HG02938 (cell line): ENCODE measurements around the gene RPS10.
"Not testable (repeated sequence)": the region's sequence is repeated elsewhere in the genome, so short reads cannot be mapped to it uniquely, and the experiment has no call there.

ENCODE experiments used
- ATAC-seq: cut with Tn5 transposase; IDR thresholded peaks from one replicate; pipeline ENCODE4 v1.9.1; 2021; ENCODE audit warnings: mild to moderate bottlenecking, moderate library complexity; ENCODE audit not compliant: unreplicated experiment

The RPS10 gene

GRCh38 chr6:34451192-34451591 is 25.3 kb upstream of the RPS10 start:
- no peak for ATAC-seq

- ATAC-seq, result no peak
These were observed 22.0 kb upstream of the RPS10 start for GRCh38 chr6:34447910-34448309.

GRCh38 chr6:34447386-34447785 is 21.5 kb upstream of the RPS10 start:
- no peak for ATAC-seq

- no peak for ATAC-seq
These were observed 19.5 kb upstream of the RPS10 start for GRCh38 chr6:34445313-34445860.

- no peak for ATAC-seq
These were observed 15.7 kb upstream of the RPS10 start for GRCh38 chr6:34441526-34441925.

GRCh38 chr6:34439442-34439841 is 13.6 kb upstream of the RPS10 start:
- no peak for ATAC-seq

GRCh38 chr6:34438705-34439104 is 12.8 kb upstream of the RPS10 start:
- no peak for ATAC-seq

- no peak for ATAC-seq
These were observed 11.7 kb upstream of the RPS10 start for GRCh38 chr6:34437644-34437970.

- no peak for ATAC-seq
These were observed 11.2 kb upstream of the RPS10 start for GRCh38 chr6:34436803-34437643.

- no peak for ATAC-seq
These were observed 10.0 kb upstream of the RPS10 start for GRCh38 chr6:34435916-34436315.

GRCh38 chr6:34425132-34425497 is 754 bp downstream of the RPS10 start:
- ATAC-seq, result no peak

GRCh38 chr6:34424200-34425131 is 1.4 kb downstream of the RPS10 start:
- no peak for ATAC-seq

- no peak for ATAC-seq
These were observed 2.6 kb downstream of the RPS10 start for GRCh38 chr6:34423254-34423653.

GRCh38 chr6:34418367-34418766 is 7.5 kb downstream of the RPS10 start:
- ATAC-seq, result no peak

GRCh38 chr6:34416877-34417371 is 8.9 kb downstream of the RPS10 start:
- ATAC-seq, result no peak

- ATAC-seq, result no peak
These were observed 10.6 kb downstream of the RPS10 start for GRCh38 chr6:34414999-34415858.

- no peak for ATAC-seq
These were observed 13.1 kb downstream of the RPS10 start for GRCh38 chr6:34412643-34413214.

GRCh38 chr6:34412016-34412415 is 13.9 kb downstream of the RPS10 start:
- no peak for ATAC-seq

GRCh38 chr6:34407915-34408314 is 18.0 kb downstream of the RPS10 start:
- not testable (repeated sequence) for ATAC-seq

- ATAC-seq, result no peak
These were observed 29.4 kb downstream of the RPS10 start for GRCh38 chr6:34396518-34396917.
